ENCODE data around the gene TPMT.

TPMT gene

GRCh38 chr6:18162401-18162800 lies 7.5 kb upstream of the TPMT start:
- DNase-seq, result no peak
- Histone ChIP-seq H3K4me1 (no peaks in the 10 kb centered on the region), H3K9me3 (no peaks in the 10 kb centered on the region), H3K27me3 (no peaks in the 10 kb centered on the region), H3K4me3 (ENCODE audit: low read depth, low read length) (no peak overlapping the region), H3K36me3 (peaks cover 3% of the 10 kb centered on the region; the same call in 1 of the 2 replicates)
- no peak for TF ChIP-seq CTCF (IDR thresholded peaks at IDR 0.05; ENCODE audit: low read depth, low read length)

- no peak for TF ChIP-seq CTCF (IDR thresholded peaks at IDR 0.05; ENCODE audit: low read depth, low read length)
- H3K4me3 ChIP-seq (ENCODE audit: low read depth, low read length), result no peak overlapping the region
- no peak for DNase-seq
- peaks cover 3% of the 10 kb centered on the region; the same call in 1 of the 2 replicates for H3K36me3 ChIP-seq
- no peaks in the 10 kb centered on the region for H3K9me3 ChIP-seq
- H3K4me1 ChIP-seq, result no peaks in the 10 kb centered on the region
- H3K27me3 ChIP-seq, result no peaks in the 10 kb centered on the region
Measured at GRCh38 chr6:18161431-18161830, 6.6 kb upstream of the TPMT start.

- TF ChIP-seq CTCF (IDR thresholded peaks at IDR 0.05; ENCODE audit: low read depth, low read length), result no peak
- Histone ChIP-seq H3K27me3 (no peaks in the 10 kb centered on the region), H3K4me3 (ENCODE audit: low read depth, low read length) (no peak overlapping the region), H3K36me3 (peaks cover 3% of the 10 kb centered on the region; the same call in 1 of the 2 replicates), H3K9me3 (no peaks in the 10 kb centered on the region), H3K4me1 (no peaks in the 10 kb centered on the region)
- no peak for DNase-seq
Measured at GRCh38 chr6:18160911-18161310, 6.0 kb upstream of the TPMT start.

GRCh38 chr6:18155864-18156421 lies 1.1 kb upstream of the TPMT start:
- Histone ChIP-seq H3K4me1 (no peaks in the 10 kb centered on the region), H3K4me3 (ENCODE audit: low read depth, low read length) (peak overlapping the region; percentile 91), H3K36me3 (no peaks in the 10 kb centered on the region; the same call in 1 of the 2 replicates), H3K9me3 (no peaks in the 10 kb centered on the region), H3K27me3 (no peaks in the 10 kb centered on the region)
- TF ChIP-seq CTCF (IDR thresholded peaks at IDR 0.05; ENCODE audit: low read depth, low read length), result peak; percentile 35
- DNase-seq, result peak; percentile 46

- Histone ChIP-seq H3K9me3 (no peaks in the 10 kb centered on the region), H3K4me3 (ENCODE audit: low read depth, low read length) (peak within 1 kb of the TSS; percentile 91), H3K4me1 (no peaks in the 10 kb centered on the region), H3K27me3 (no peaks in the 10 kb centered on the region), H3K36me3 (no peaks in the 10 kb centered on the region)
- TF ChIP-seq CTCF (IDR thresholded peaks at IDR 0.05; ENCODE audit: low read depth, low read length), result no peak
- DNase-seq, result peak; percentile 98
Measured at GRCh38 chr6:18155150-18155863, 430 bp upstream of the TPMT start, which contains the start of gene KDM1B. Gene KDM1B (plus strand): TSS chr6:18155422. CDS start chr6:18159896, 4,474 bp downstream.

- no peak for TF ChIP-seq CTCF (IDR thresholded peaks at IDR 0.05; ENCODE audit: low read depth, low read length)
- no peak for DNase-seq
- H3K4me1 ChIP-seq, result no peaks in the 10 kb centered on the region
- H3K27me3 ChIP-seq, result no peaks in the 10 kb centered on the region
- no peak overlapping the region for H3K4me3 ChIP-seq (ENCODE audit: low read depth, low read length)
- no peaks in the 10 kb centered on the region for H3K36me3 ChIP-seq
- no peaks in the 10 kb centered on the region for H3K9me3 ChIP-seq
Measured at GRCh38 chr6:18153311-18153703, 1.6 kb downstream of the TPMT start.
